Activated T-cell treated with anti-CD3 and anti-CD28 coated beads, Interleukin-2, amount 50 U/mL, for 24 hours (primary cell): ENCODE data around the gene PRR14.
"Not testable (repeated sequence)": the region's sequence is repeated elsewhere in the genome, so short reads cannot be mapped to it uniquely, and the experiment has no call there.

Experiments
- DNase-seq: peaks from one replicate; pipeline ENCODE4 v3.0.0-alpha.2; 2020
- H3K27ac Mint-ChIP-seq: 2 replicates; pipeline ENCODE4 v1.8.0; 2020; ENCODE audit warnings: mild to moderate bottlenecking, mixed read lengths
- H3K27me3 Mint-ChIP-seq: 2 replicates; pipeline ENCODE4 v1.8.0; 2020; ENCODE audit warnings: mixed read lengths
- H3K36me3 Mint-ChIP-seq: 2 replicates; pipeline ENCODE4 v1.8.0; 2020; ENCODE audit warnings: low read depth, mixed read lengths
- H3K4me1 Mint-ChIP-seq: 2 replicates; pipeline ENCODE4 v1.8.0; 2020; ENCODE audit warnings: low read depth, mixed read lengths
- H3K4me3 Mint-ChIP-seq: 2 replicates; pipeline ENCODE4 v1.8.0; 2020; ENCODE audit warnings: mild to moderate bottlenecking, moderate library complexity, mixed read lengths
- H3K9me3 Mint-ChIP-seq: 2 replicates; pipeline ENCODE4 v1.8.0; 2020; ENCODE audit warnings: mixed read lengths

Gene PRR14

GRCh38 chr16:30677931-30678585 is 27.3 kb downstream of the PRR14 start:
- Mint-ChIP-seq H3K27ac (no peak overlapping the region), H3K4me3 (no peak overlapping the region), H3K9me3 (no peaks in the 10 kb centered on the region), H3K27me3 (no peaks in the 10 kb centered on the region), H3K36me3 (no peaks in the 10 kb centered on the region), H3K4me1 (no peaks in the 10 kb centered on the region)
- DNase-seq = no peak

- no peak overlapping the region for H3K4me3 Mint-ChIP-seq
- no peaks in the 10 kb centered on the region for H3K36me3 Mint-ChIP-seq
- no peaks in the 10 kb centered on the region for H3K27me3 Mint-ChIP-seq
- no peaks in the 10 kb centered on the region for H3K4me1 Mint-ChIP-seq
- no peak for DNase-seq
- H3K9me3 Mint-ChIP-seq = no peaks in the 10 kb centered on the region
- H3K27ac Mint-ChIP-seq = no peak overlapping the region
These were observed 27.8 kb downstream of the PRR14 start for GRCh38 chr16:30678586-30678970.

GRCh38 chr16:30680326-30680725 is 29.6 kb downstream of the PRR14 start:
- Mint-ChIP-seq H3K27me3 (no peaks in the 10 kb centered on the region), H3K4me3 (no peak overlapping the region), H3K9me3 (no peaks in the 10 kb centered on the region), H3K27ac (no peak overlapping the region), H3K36me3 (no peaks in the 10 kb centered on the region), H3K4me1 (no peaks in the 10 kb centered on the region)
- no peak for DNase-seq

GRCh38 chr16:30688701-30689100 is 37.9 kb downstream of the PRR14 start:
- DNase-seq = no peak
- Mint-ChIP-seq H3K27ac (no peak overlapping the region), H3K27me3 (no peaks in the 10 kb centered on the region), H3K4me3 (no peak overlapping the region), H3K9me3 (no peaks in the 10 kb centered on the region), H3K36me3 (no peaks in the 10 kb centered on the region), H3K4me1 (peaks cover 6% of the 10 kb centered on the region)

GRCh38 chr16:30691907-30692306 is 41.1 kb downstream of the PRR14 start:
- H3K27ac Mint-ChIP-seq = no peak overlapping the region
- H3K36me3 Mint-ChIP-seq = no peaks in the 10 kb centered on the region
- no peaks in the 10 kb centered on the region for H3K27me3 Mint-ChIP-seq
- peaks cover 8% of the 10 kb centered on the region for H3K4me1 Mint-ChIP-seq
- no peak for DNase-seq
- H3K4me3 Mint-ChIP-seq = no peak overlapping the region
- H3K9me3 Mint-ChIP-seq = no peaks in the 10 kb centered on the region

- no peaks in the 10 kb centered on the region for H3K36me3 Mint-ChIP-seq
- no peak for DNase-seq
- H3K4me1 Mint-ChIP-seq = peaks cover 14% of the 10 kb centered on the region
- H3K9me3 Mint-ChIP-seq = no peaks in the 10 kb centered on the region
- H3K27me3 Mint-ChIP-seq = no peaks in the 10 kb centered on the region
- H3K27ac Mint-ChIP-seq = no peak overlapping the region
- no peak overlapping the region for H3K4me3 Mint-ChIP-seq
These were observed 41.8 kb downstream of the PRR14 start for GRCh38 chr16:30692396-30693064.

- Mint-ChIP-seq H3K27ac (peak overlapping the region; percentile 34), H3K9me3 (no peaks in the 10 kb centered on the region), H3K4me1 (peaks cover 23% of the 10 kb centered on the region), H3K4me3 (no peak overlapping the region), H3K27me3 (no peaks in the 10 kb centered on the region), H3K36me3 (peaks cover 19% of the 10 kb centered on the region)
- no peak for DNase-seq
These were observed 44.4 kb downstream of the PRR14 start for GRCh38 chr16:30694926-30695693.

- not testable (repeated sequence) for H3K4me3 Mint-ChIP-seq, H3K9me3 Mint-ChIP-seq, DNase-seq, H3K27ac Mint-ChIP-seq, H3K27me3 Mint-ChIP-seq
- Mint-ChIP-seq H3K4me1 (peaks cover 32% of the 10 kb centered on the region), H3K36me3 (peaks cover 34% of the 10 kb centered on the region)
These were observed 45.9 kb downstream of the PRR14 start for GRCh38 chr16:30696646-30697045.

GRCh38 chr16:30697264-30698138 is 46.7 kb downstream of the PRR14 start:
- H3K27ac Mint-ChIP-seq = peak overlapping the region; percentile 100
- no peaks in the 10 kb centered on the region for H3K27me3 Mint-ChIP-seq
- H3K36me3 Mint-ChIP-seq = peaks cover 41% of the 10 kb centered on the region
- H3K4me1 Mint-ChIP-seq = peaks cover 32% of the 10 kb centered on the region
- DNase-seq = no peak
- H3K4me3 Mint-ChIP-seq = peak overlapping the region; percentile 97
- no peaks in the 10 kb centered on the region for H3K9me3 Mint-ChIP-seq

GRCh38 chr16:30698139-30698815 is 47.5 kb downstream of the PRR14 start:
- peak overlapping the region; percentile 100 for H3K27ac Mint-ChIP-seq
- DNase-seq = peak; percentile 98
- peak overlapping the region; percentile 97 for H3K4me3 Mint-ChIP-seq
- no peaks in the 10 kb centered on the region for H3K9me3 Mint-ChIP-seq
- no peaks in the 10 kb centered on the region for H3K27me3 Mint-ChIP-seq
- peaks cover 34% of the 10 kb centered on the region for H3K4me1 Mint-ChIP-seq
- peaks cover 48% of the 10 kb centered on the region for H3K36me3 Mint-ChIP-seq

- Mint-ChIP-seq H3K36me3 (peaks cover 55% of the 10 kb centered on the region), H3K27me3 (no peaks in the 10 kb centered on the region), H3K4me1 (peaks cover 29% of the 10 kb centered on the region)
These were observed 48.3 kb downstream of the PRR14 start, which contains the start of gene SRCAP for GRCh38 chr16:30698816-30699614. Gene SRCAP (plus strand): TSS chr16:30699171. CDS start chr16:30700825, 1,654 bp downstream.

GRCh38 chr16:30699615-30700099 is 48.9 kb downstream of the PRR14 start:
- peaks cover 61% of the 10 kb centered on the region for H3K36me3 Mint-ChIP-seq
- H3K27me3 Mint-ChIP-seq = no peaks in the 10 kb centered on the region
- H3K4me3 Mint-ChIP-seq = peak overlapping the region; percentile 97
- H3K27ac Mint-ChIP-seq = peak overlapping the region; percentile 100
- peaks cover 29% of the 10 kb centered on the region for H3K4me1 Mint-ChIP-seq
- H3K9me3 Mint-ChIP-seq = no peaks in the 10 kb centered on the region
- no peak for DNase-seq

More at GRCh38 chr16:30698816-30699614, 48.3 kb downstream of the PRR14 start, which contains the start of gene SRCAP:
- Mint-ChIP-seq H3K9me3 (no peaks in the 10 kb centered on the region), H3K27ac (peak within 1 kb of the TSS; percentile 100), H3K4me3 (peak within 1 kb of the TSS; percentile 97)
- DNase-seq = peak; percentile 94

GRCh38 chr16:30700491-30700890 is 49.7 kb downstream of the PRR14 start:
- peak overlapping the region; percentile 100 for H3K27ac Mint-ChIP-seq
- no peak for DNase-seq
- H3K9me3 Mint-ChIP-seq = no peaks in the 10 kb centered on the region
- H3K4me1 Mint-ChIP-seq = peaks cover 29% of the 10 kb centered on the region
- peak overlapping the region; percentile 97 for H3K4me3 Mint-ChIP-seq
- H3K36me3 Mint-ChIP-seq = peaks cover 68% of the 10 kb centered on the region
- H3K27me3 Mint-ChIP-seq = no peaks in the 10 kb centered on the region
